Mesodermal cell (in vitro differentiated cells): Measurements from ENCODE around the gene FAM83C.

Experiments
- H3K27ac ChIP-seq: 2 replicates; pipeline ENCODE4 v1.7.0; 2013; ENCODE audit warnings: mild to moderate bottlenecking, low read depth, low read length, moderate library complexity; ENCODE audit not compliant: severe bottlenecking
- H3K36me3 ChIP-seq: 2 replicates; pipeline ENCODE4 v1.7.1; 2013; ENCODE audit warnings: mild to moderate bottlenecking, low read length, moderate library complexity; ENCODE audit not compliant: control insufficient read depth, insufficient read depth
- H3K4me1 ChIP-seq: one replicate; pipeline ENCODE4 v1.7.1; 2013; ENCODE audit warnings: mild to moderate bottlenecking, low read length; ENCODE audit not compliant: insufficient read depth, control insufficient read depth, poor library complexity, severe bottlenecking
- H3K4me3 ChIP-seq: 2 replicates; pipeline ENCODE4 v1.7.0; 2013; ENCODE audit warnings: low read length, control low read depth, mild to moderate bottlenecking; ENCODE audit not compliant: insufficient read depth, poor library complexity, severe bottlenecking; ENCODE audit errors: extremely low read depth
- H3K9me3 ChIP-seq: 2 replicates; pipeline ENCODE4 v1.7.1; 2013; ENCODE audit warnings: mild to moderate bottlenecking, low read length, moderate library complexity; ENCODE audit not compliant: control insufficient read depth
- WGBS, 2 experiments: methylation state at CpG; one replicate each; pipeline ENCODE4 v1.1.5; 2013; ENCODE audit warnings: missing lambda C conversion rate in 2 of 2; ENCODE audit not compliant: insufficient coverage in 2 of 2; 5-methylcytosine and 5-hydroxymethylcytosine counted together

Gene FAM83C

DNA sequence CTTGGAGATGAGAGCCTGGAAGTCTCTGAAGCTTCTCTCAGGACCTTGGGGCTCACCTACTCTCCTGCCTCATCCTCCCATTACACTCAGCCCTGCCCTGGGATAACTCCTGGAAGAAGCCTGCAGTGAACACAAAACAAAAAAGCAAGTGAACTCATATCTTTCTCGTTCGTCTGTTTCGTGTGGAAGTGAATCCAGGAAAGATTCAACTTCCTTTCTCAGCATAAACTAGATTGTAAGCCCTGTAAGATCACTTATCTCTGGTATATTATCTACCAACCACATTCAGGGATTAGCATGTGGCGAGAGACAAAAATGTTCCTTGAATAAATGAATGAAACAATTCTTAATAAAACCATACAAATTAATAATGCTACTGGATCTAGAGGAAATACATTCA lies 36.5 kb upstream of the FAM83C start:
- peaks cover 35% of the 10 kb centered on the region for H3K4me1 ChIP-seq
- 96 to 97% methylated on average over 3 of the region's 4 CpGs for WGBS, 2 experiments
- no peaks in the 10 kb centered on the region for H3K9me3 ChIP-seq
- H3K4me3 ChIP-seq: no peak overlapping the region
- peaks cover 7% of the 10 kb centered on the region for H3K36me3 ChIP-seq
- no peak overlapping the region for H3K27ac ChIP-seq

- Histone ChIP-seq H3K4me3 (no peak overlapping the region), H3K27ac (no peak overlapping the region), H3K9me3 (no peaks in the 10 kb centered on the region), H3K36me3 (peaks cover 7% of the 10 kb centered on the region), H3K4me1 (peaks cover 35% of the 10 kb centered on the region)
- WGBS, 2 experiments: 100% methylated on average over 1 of the region's 3 CpGs
These were observed 36.0 kb upstream of the FAM83C start for GRCh38 chr20:35328095-35328685.

DNA sequence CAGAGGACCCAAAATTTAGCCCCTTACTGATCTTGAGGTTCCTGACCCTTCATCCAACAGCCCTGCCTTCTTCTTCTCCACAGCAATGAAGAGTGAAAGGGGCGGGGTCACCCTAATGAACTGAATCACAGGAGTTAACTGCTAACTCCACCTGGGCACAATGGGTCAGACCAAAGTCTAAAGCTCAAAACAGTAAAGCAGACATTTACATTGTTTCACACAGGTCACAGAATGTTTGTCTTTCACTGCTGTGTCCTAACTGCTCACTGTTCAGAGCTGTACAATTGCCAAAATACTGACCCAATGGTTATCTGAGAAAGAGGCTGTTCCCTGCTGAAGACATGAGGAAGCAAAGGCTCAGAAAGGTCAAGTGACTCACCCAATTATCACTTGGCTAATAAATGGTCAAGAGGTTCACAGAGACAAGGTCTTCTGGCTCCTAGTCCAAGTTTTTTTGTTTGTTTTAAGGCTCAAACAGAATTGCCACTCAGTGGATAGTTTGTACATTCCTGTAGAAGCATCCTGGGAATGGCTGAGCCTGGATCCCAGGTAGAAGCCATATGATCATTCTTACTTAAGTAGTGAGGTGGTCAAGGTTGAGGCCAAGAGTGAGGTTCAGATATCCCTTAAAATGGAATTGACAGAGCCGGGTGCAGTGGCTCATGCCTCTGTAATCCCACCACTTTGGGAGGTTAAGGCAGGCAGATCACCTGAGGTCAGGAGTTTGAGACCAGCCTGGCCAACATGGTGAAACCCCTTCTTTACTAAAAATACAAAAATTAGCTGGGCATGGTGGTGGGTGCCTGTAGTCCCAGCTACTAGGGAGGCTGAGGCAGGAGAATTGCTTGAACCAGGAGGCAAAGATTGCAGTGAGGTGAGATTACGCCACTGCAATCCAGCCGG lies 35.1 kb upstream of the FAM83C start:
- Histone ChIP-seq H3K4me3 (no peak overlapping the region), H3K9me3 (no peaks in the 10 kb centered on the region), H3K27ac (peak overlapping the region; percentile 42), H3K36me3 (peaks cover 7% of the 10 kb centered on the region), H3K4me1 (peaks cover 35% of the 10 kb centered on the region)
- WGBS, 2 experiments: 90 to 96% methylated on average over 2 to 3 of the region's 4 CpGs

DNA sequence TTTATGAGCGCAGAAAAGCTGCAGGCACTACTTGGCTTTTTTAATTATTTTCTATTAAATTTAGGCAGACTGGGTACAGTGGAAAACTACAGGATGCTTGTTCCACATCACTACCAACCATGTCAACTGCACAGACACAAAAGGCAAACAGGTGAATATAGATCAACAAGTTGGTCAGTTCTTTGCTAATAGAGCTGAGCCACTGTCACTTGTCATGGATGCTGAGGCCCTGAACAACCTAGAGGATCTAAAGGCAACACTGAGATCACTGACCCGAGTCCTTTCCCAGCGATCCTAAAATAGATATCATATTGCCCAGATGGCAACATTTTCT lies 34.5 kb upstream of the FAM83C start:
- Histone ChIP-seq H3K9me3 (no peaks in the 10 kb centered on the region), H3K36me3 (peaks cover 7% of the 10 kb centered on the region), H3K27ac (peak overlapping the region; percentile 42), H3K4me1 (peaks cover 35% of the 10 kb centered on the region), H3K4me3 (no peak overlapping the region)
- WGBS, 2 experiments: 88 to 94% methylated on average over 2 of the region's 3 CpGs

- H3K27ac ChIP-seq: peak overlapping the region; percentile 58
- no peak overlapping the region for H3K4me3 ChIP-seq
- WGBS, 2 experiments: 80 to 84% methylated on average over 9 of the region's 11 CpGs
- H3K4me1 ChIP-seq: peaks cover 39% of the 10 kb centered on the region
- peaks cover 7% of the 10 kb centered on the region for H3K36me3 ChIP-seq
- no peaks in the 10 kb centered on the region for H3K9me3 ChIP-seq
These were observed 34.0 kb upstream of the FAM83C start for GRCh38 chr20:35326021-35326739.

- H3K27ac ChIP-seq: peak overlapping the region; percentile 58
- WGBS, 2 experiments: 88 to 90% methylated on average over 3 to 4 of the region's 6 CpGs
- peaks cover 7% of the 10 kb centered on the region for H3K36me3 ChIP-seq
- no peak overlapping the region for H3K4me3 ChIP-seq
- peaks cover 45% of the 10 kb centered on the region for H3K4me1 ChIP-seq
- H3K9me3 ChIP-seq: no peaks in the 10 kb centered on the region
These were observed 33.2 kb upstream of the FAM83C start for GRCh38 chr20:35325401-35325800.

DNA sequence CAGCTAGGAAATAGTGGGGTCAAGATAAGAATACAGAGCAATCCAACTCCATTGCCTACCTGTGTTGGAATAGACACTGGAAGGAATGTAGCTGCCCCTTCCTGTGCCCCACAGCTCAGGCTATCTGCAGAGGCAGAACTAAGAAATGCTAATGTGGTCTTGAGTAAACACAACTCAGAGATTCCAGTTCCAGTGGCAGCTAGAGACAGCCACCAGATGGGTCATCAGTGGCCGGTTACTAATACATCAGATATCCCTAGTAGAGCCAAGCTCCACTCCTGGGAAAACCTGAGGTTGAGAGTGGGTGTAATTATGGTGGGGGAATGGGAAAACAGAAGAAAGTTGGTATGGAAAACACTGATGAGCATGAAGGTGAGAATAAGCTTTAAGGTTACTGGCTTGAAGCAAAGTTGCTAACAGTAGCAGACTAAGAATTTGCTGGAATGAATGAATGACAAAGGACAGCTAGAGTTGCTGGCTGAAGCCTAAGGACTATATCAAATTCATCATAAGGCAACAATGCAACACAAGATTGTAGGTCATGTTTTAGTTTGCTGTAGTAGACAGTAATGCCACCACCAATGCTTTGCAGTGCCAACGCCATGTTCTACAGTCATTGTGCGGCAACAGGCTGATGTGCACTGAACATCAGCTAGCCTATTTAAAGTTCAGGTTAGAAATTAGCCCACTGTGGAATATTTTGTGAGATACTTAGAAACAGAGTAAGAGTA lies 28.3 kb upstream of the FAM83C start:
- Histone ChIP-seq H3K4me1 (peaks cover 37% of the 10 kb centered on the region), H3K27ac (peak overlapping the region; percentile 91), H3K9me3 (no peaks in the 10 kb centered on the region), H3K36me3 (peaks cover 7% of the 10 kb centered on the region), H3K4me3 (no peak overlapping the region)
- 94 to 95% methylated on average over 2 to 3 of the region's 3 CpGs for WGBS, 2 experiments

GRCh38 chr20:35319871-35320197 lies 27.6 kb upstream of the FAM83C start:
- peak overlapping the region; percentile 91 for H3K27ac ChIP-seq

DNA sequence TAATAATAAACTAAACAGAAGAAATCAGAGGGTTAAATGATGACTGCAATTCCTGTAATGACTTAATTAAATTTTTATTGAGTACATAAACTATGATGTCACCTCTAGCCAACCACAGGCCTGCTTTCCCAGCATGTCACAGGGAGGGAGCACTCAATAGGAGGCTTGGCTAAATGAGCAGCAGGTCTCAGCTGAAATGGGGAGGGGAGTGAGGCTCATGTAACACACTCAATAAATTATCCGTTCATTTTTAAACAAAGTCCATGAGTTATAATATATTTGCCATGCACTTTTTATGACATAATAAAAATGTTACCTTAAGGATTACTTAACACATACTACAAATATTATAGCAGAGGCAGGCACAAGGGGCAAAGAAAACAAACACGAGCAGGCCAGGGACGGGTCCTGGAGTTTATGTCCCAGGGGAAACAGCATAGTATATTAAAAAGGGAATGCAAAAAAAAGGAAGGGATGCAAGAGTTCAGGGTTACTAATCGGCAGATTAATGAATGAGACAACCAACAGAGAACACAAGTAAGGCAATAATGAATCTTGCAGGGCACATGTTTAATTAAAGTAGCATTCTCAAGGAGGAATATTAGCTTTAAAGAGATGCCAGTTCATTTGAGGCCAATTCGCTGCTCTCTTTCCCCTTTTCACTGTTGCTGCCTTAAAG lies 27.1 kb upstream of the FAM83C start:
- H3K4me1 ChIP-seq: peaks cover 45% of the 10 kb centered on the region
- peak overlapping the region; percentile 91 for H3K27ac ChIP-seq
- no peak overlapping the region for H3K4me3 ChIP-seq
- no peaks in the 10 kb centered on the region for H3K9me3 ChIP-seq
- WGBS, 2 experiments: 85 to 95% methylated on average over 2 to 3 of the region's 5 CpGs
- H3K36me3 ChIP-seq: peaks cover 4% of the 10 kb centered on the region

More at GRCh38 chr20:35319871-35320197, 27.6 kb upstream of the FAM83C start:
- Histone ChIP-seq H3K9me3 (no peaks in the 10 kb centered on the region), H3K4me3 (no peak overlapping the region), H3K4me1 (peaks cover 42% of the 10 kb centered on the region), H3K36me3 (peaks cover 7% of the 10 kb centered on the region)

- Histone ChIP-seq H3K4me3 (no peak overlapping the region), H3K9me3 (no peaks in the 10 kb centered on the region), H3K36me3 (peaks cover 4% of the 10 kb centered on the region), H3K27ac (peak overlapping the region; percentile 13), H3K4me1 (peaks cover 47% of the 10 kb centered on the region)
- WGBS, 2 experiments: 86 to 95% methylated on average over 5 of the region's 6 CpGs
These were observed 26.4 kb upstream of the FAM83C start for GRCh38 chr20:35318502-35319157.
